PC-3 (cell line): Measurements from ENCODE around the gene THSD7A. TPM values are rescaled to one million over a fixed set of nuclear protein-coding genes. Genes with fewer than 3 reads are reported as not detected.

Experiments used
- ATAC-seq: fragments of 200-7000 bp; cut with Tn5 transposase; 2 replicates; pipeline ENCODE4 v1.9.1; 2020; ENCODE audit warnings: mild to moderate bottlenecking, moderate library complexity
- BruUV-seq: library from RNA; stranded (reverse); fragments of 400-500 nt; replicated peaks from 2 replicates; lab custom pipeline; 2021; lab: Mats Ljungman, UMichigan
- CTCF ChIA-PET: fragments of 300-600 bp; sonication (Branson Sonifier 250); formaldehyde crosslinking; loops from one replicate; lab custom pipeline; 2022; ENCODE audit warnings: antibody characterized with exemption; lab: Charles Lee
- POLR2A ChIA-PET: fragments of 300-600 bp; sonication (Branson Sonifier 250); formaldehyde crosslinking; loops from one replicate; lab custom pipeline; 2022; ENCODE audit warnings: antibody characterized with exemption; ENCODE audit not compliant: unreplicated experiment; lab: Charles Lee
- DNase-seq: peaks from one replicate; pipeline ENCODE4 v3.0.0-alpha.2; 2015
- H2AFZ ChIP-seq: fragments of 300-600 bp; sonication (generic); 2 replicates; pipeline ENCODE4 v1.6.0; 2016; ENCODE audit warnings: antibody characterized with exemption, low read length
- H3F3A ChIP-seq: fragments of 300-600 bp; sonication (generic); one replicate; pipeline ENCODE4 v1.6.0; 2017; ENCODE audit warnings: antibody characterized with exemption, low read length, control low read depth, mild to moderate bottlenecking; ENCODE audit not compliant: unreplicated experiment
- H3K27ac ChIP-seq: fragments of 300-600 bp; sonication (generic); 2 replicates; pipeline ENCODE4 v1.5.1; 2016; ENCODE audit warnings: mild to moderate bottlenecking, low read length
- H3K27me3 ChIP-seq: fragments of 300-600 bp; sonication (generic); 2 replicates; pipeline ENCODE4 v1.6.1; 2016; ENCODE audit warnings: low read length, mixed read lengths
- H3K36me3 ChIP-seq: fragments of 300-600 bp; sonication (generic); 2 replicates; pipeline ENCODE4 v1.6.1; 2016; ENCODE audit warnings: low read depth, mixed run types, low read length, mixed read lengths
- H3K4me1 ChIP-seq: fragments of 300-600 bp; sonication (generic); 2 replicates; pipeline ENCODE4 v1.5.1; 2016; ENCODE audit warnings: low read length; ENCODE audit not compliant: insufficient read depth
- H3K4me2 ChIP-seq: fragments of 300-600 bp; sonication (generic); 2 replicates; pipeline ENCODE4 v1.6.0; 2016; ENCODE audit warnings: low read length
- H3K4me3 ChIP-seq: fragments of 300-600 bp; sonication (generic); 2 replicates; pipeline ENCODE4 v1.5.1; 2016; ENCODE audit warnings: mild to moderate bottlenecking, low read length, mixed read lengths
- H3K79me2 ChIP-seq: fragments of 300-600 bp; sonication (generic); 2 replicates; pipeline ENCODE4 v1.6.1; 2017; ENCODE audit warnings: low read length, mixed read lengths
- H3K9ac ChIP-seq: fragments of 300-600 bp; sonication (generic); 2 replicates; pipeline ENCODE4 v1.6.0; 2016; ENCODE audit warnings: mild to moderate bottlenecking, low read length
- H3K9me2 ChIP-seq: fragments of 300-600 bp; sonication (generic); replicated peaks from 2 replicates; pipeline ENCODE4 v1.6.1; 2016; ENCODE audit warnings: mixed run types, low read length, mixed read lengths
- H3K9me3 ChIP-seq: fragments of 300-600 bp; sonication (generic); 2 replicates; pipeline ENCODE4 v1.6.1; 2016; ENCODE audit warnings: low read length, mixed read lengths
- H4K20me1 ChIP-seq: fragments of 300-600 bp; sonication (generic); 2 replicates; pipeline ENCODE4 v1.6.1; 2016; ENCODE audit warnings: low read length, mixed read lengths
- CTCF ChIP-seq: fragments of 300-600 bp; sonication (generic); conservative IDR thresholded peaks from 2 replicates; pipeline ENCODE4 v1.5.1; 2017; ENCODE audit warnings: antibody characterized with exemption, low read depth, mild to moderate bottlenecking, low read length
- EZH2 ChIP-seq: fragments of 300-600 bp; sonication (generic); IDR thresholded peaks from one replicate; pipeline ENCODE4 v1.6.1; 2017; ENCODE audit warnings: antibody characterized with exemption, mild to moderate bottlenecking, low read length; ENCODE audit not compliant: unreplicated experiment
- EZH2phosphoT487 ChIP-seq: fragments of 300-600 bp; sonication (generic); IDR thresholded peaks from 2 replicates; pipeline ENCODE4 v1.6.1; 2018; ENCODE audit warnings: mild to moderate bottlenecking, antibody characterized with exemption, low read length, borderline replicate concordance
- intact Hi-C: fragments of 100-400 bp; cut with micrococcal nuclease; formaldehyde crosslinking; loops from 2 replicates; pipeline ENCODE4 v1.9.0; 2023
- total RNA-seq: library from RNA; depleted of rRNA; stranded (reverse); fragments of >200 nt; gene quantifications from 2 replicates; pipeline ENCODE4 v1.2.3, GENCODE V29; 2014

THSD7A gene
- total RNA-seq, 1 experiment from 2014 or later = 0.04 TPM

GRCh38 chr7:11753433-11753832 lies 78.6 kb downstream of the THSD7A start:
- Histone ChIP-seq H3K79me2 (no peaks in the 10 kb centered on the region), H3F3A (no peaks in the 10 kb centered on the region), H3K27ac (no peak overlapping the region), H3K9me3 (no peaks in the 10 kb centered on the region), H3K27me3 (no peaks in the 10 kb centered on the region), H3K4me1 (peaks cover 16% of the 10 kb centered on the region), H3K4me2 (no peak overlapping the region), H2AFZ (no peak overlapping the region), H3K9ac (no peak overlapping the region), H3K9me2 (no peaks in the 10 kb centered on the region), H3K4me3 (no peak overlapping the region), H3K36me3 (no peaks in the 10 kb centered on the region), H4K20me1 (no peaks in the 10 kb centered on the region)
- DNase-seq = no peak
- intact Hi-C loops = no loop called here
- ATAC-seq = no peak
- ChIA-PET POLR2A (no interaction called here), CTCF (no interaction called here)
- BruUV-seq = no TSS peak
- TF ChIP-seq EZH2phosphoT487 (no peak), CTCF (no peak), EZH2 (no peak)

- Histone ChIP-seq H3K27me3 (no peaks in the 10 kb centered on the region), H3K27ac (peak overlapping the region; percentile 39), H3K4me1 (peaks cover 30% of the 10 kb centered on the region), H3K4me3 (no peak overlapping the region), H3F3A (no peaks in the 10 kb centered on the region), H3K9me2 (no peaks in the 10 kb centered on the region), H3K9me3 (no peaks in the 10 kb centered on the region), H3K36me3 (no peaks in the 10 kb centered on the region), H3K4me2 (peak overlapping the region; percentile 9; the same call in 1 of the 2 replicates), H3K9ac (no peak overlapping the region), H2AFZ (peak overlapping the region; percentile 29), H3K79me2 (no peaks in the 10 kb centered on the region), H4K20me1 (no peaks in the 10 kb centered on the region)
- peak; percentile 9 for DNase-seq
- TF ChIP-seq EZH2phosphoT487 = no peak
- no peak for TF ChIP-seq EZH2
- TF ChIP-seq CTCF = no peak
- POLR2A ChIA-PET = no interaction called here
- no peak for ATAC-seq
- intact Hi-C loops = no loop called here
- BruUV-seq = no TSS peak
- CTCF ChIA-PET = no interaction called here
Observed at GRCh38 chr7:11751807-11752389, 80.1 kb downstream of the THSD7A start.

GRCh38 chr7:11751315-11751714 lies 80.7 kb downstream of the THSD7A start:
- Histone ChIP-seq H3K9ac (no peak overlapping the region), H4K20me1 (no peaks in the 10 kb centered on the region), H3K4me3 (no peak overlapping the region), H3K9me3 (no peaks in the 10 kb centered on the region), H2AFZ (peak overlapping the region; percentile 29), H3K4me2 (peak overlapping the region; percentile 9; the same call in 1 of the 2 replicates), H3K27ac (peak overlapping the region; percentile 39), H3F3A (no peaks in the 10 kb centered on the region), H3K36me3 (no peaks in the 10 kb centered on the region), H3K4me1 (peaks cover 36% of the 10 kb centered on the region), H3K79me2 (no peaks in the 10 kb centered on the region), H3K27me3 (no peaks in the 10 kb centered on the region), H3K9me2 (no peaks in the 10 kb centered on the region)
- BruUV-seq = no TSS peak
- DNase-seq = peak; percentile 73
- TF ChIP-seq CTCF (no peak), EZH2phosphoT487 (no peak), EZH2 (no peak)
- ChIA-PET CTCF (no interaction called here), POLR2A (interaction anchor here (0.6 kb wide), 1 partner anchor 508 kb away, joined by 3 read pairs; no protein-coding TSS in a partner anchor)
- ATAC-seq = peak; percentile 67
- intact Hi-C loops = no loop called here
